Keratinocyte (primary cell): ENCODE data around the gene THAP2. TPM values are rescaled to one million over a fixed set of nuclear protein-coding genes. Genes with fewer than 3 reads are reported as not detected.

Experiments used
- DNase-seq: peaks from one replicate; pipeline ENCODE4 v3.0.0-alpha.2; 2011; ENCODE audit warnings: low read depth, missing footprints, low spot score
- FAIRE-seq: peaks from 2 replicates; lab custom pipeline; 2011; peaks lifted over from hg19 to GRCh38; lab: Jason Lieb, UNC
- H2AFZ ChIP-seq: 2 replicates; pipeline ENCODE4 v1.6.0; 2012; ENCODE audit warnings: low read length, control low read depth, inconsistent platforms; ENCODE audit not compliant: control insufficient read depth
- H3K27ac ChIP-seq: 2 replicates; pipeline ENCODE4 v1.5.1; 2011; ENCODE audit warnings: low read length; ENCODE audit not compliant: control insufficient read depth, insufficient read depth
- H3K27me3 ChIP-seq: 3 replicates; pipeline ENCODE4 v1.6.0; 2011; ENCODE audit warnings: low read length; ENCODE audit not compliant: control insufficient read depth, insufficient read depth; ENCODE audit errors: extremely low read depth
- H3K36me3 ChIP-seq, 2 experiments: 2 replicates in 1 of 2; 3 replicates in 1 of 2; pipeline ENCODE4 v1.5.1; 2011; ENCODE audit warnings: low read length in 2 of 2, mild to moderate bottlenecking in 1 of 2; ENCODE audit not compliant: control insufficient read depth in 2 of 2, insufficient read depth in 2 of 2; ENCODE audit errors: extremely low read depth in 1 of 2
- H3K4me1 ChIP-seq: 3 replicates; pipeline ENCODE4 v1.5.1; 2011; ENCODE audit warnings: low read length; ENCODE audit not compliant: control insufficient read depth, insufficient read depth; ENCODE audit errors: extremely low read depth
- H3K4me2 ChIP-seq: 3 replicates; pipeline ENCODE4 v1.6.0; 2011; ENCODE audit warnings: low read depth, low read length; ENCODE audit not compliant: control insufficient read depth, insufficient read depth; ENCODE audit errors: extremely low read depth
- H3K4me3 ChIP-seq, 3 experiments: fragments of 200-600 bp in 1 of 3; sonication (generic) in 1 of 3; 2 replicates in 2 of 3; 3 replicates in 1 of 3; pipeline ENCODE4 v1.5.1; 2011 to 2016; ENCODE audit warnings: low read length in 3 of 3, mild to moderate bottlenecking in 3 of 3, control low read depth in 2 of 3, inconsistent platforms in 1 of 3, low read depth in 1 of 3, mixed read lengths in 1 of 3, mixed run types in 1 of 3, moderate library complexity in 1 of 3; ENCODE audit not compliant: control insufficient read depth in 2 of 3, insufficient read depth in 2 of 3; ENCODE audit errors: extremely low read depth in 1 of 3
- H3K79me2 ChIP-seq: 2 replicates; pipeline ENCODE4 v1.6.0; 2012; ENCODE audit warnings: low read length; ENCODE audit not compliant: control insufficient read depth, insufficient read depth
- H3K9ac ChIP-seq: 3 replicates; pipeline ENCODE4 v1.6.0; 2011; ENCODE audit warnings: low read length; ENCODE audit not compliant: control insufficient read depth, insufficient read depth; ENCODE audit errors: extremely low read depth
- H3K9me1 ChIP-seq: 3 replicates; pipeline ENCODE4 v1.6.0; 2011; ENCODE audit warnings: low read length; ENCODE audit not compliant: control insufficient read depth, insufficient read depth; ENCODE audit errors: extremely low read depth
- H3K9me3 ChIP-seq: 2 replicates; pipeline ENCODE4 v1.5.1; 2012; ENCODE audit warnings: low read depth, low read length; ENCODE audit not compliant: control insufficient read depth
- H4K20me1 ChIP-seq: 3 replicates; pipeline ENCODE4 v1.6.0; 2011; ENCODE audit warnings: low read length; ENCODE audit not compliant: control insufficient read depth, insufficient read depth; ENCODE audit errors: extremely low read depth
- CTCF ChIP-seq, 3 experiments: IDR thresholded peaks in 1 of 3; conservative IDR thresholded peaks in 1 of 3; optimal IDR thresholded peaks in 1 of 3; 2 replicates in 2 of 3; 3 replicates in 1 of 3; pipeline versions ENCODE3 to v1.5.1; 2011; ENCODE audit warnings: low read length in 3 of 3, mild to moderate bottlenecking in 3 of 3, moderate library complexity in 2 of 3, control low read depth in 1 of 3, inconsistent platforms in 1 of 3; ENCODE audit not compliant: insufficient read depth in 2 of 3; ENCODE audit errors: extremely low read depth in 1 of 3
- EZH2 ChIP-seq: IDR thresholded peaks from one replicate; pipeline ENCODE4 v1.6.1; 2012; ENCODE audit warnings: inconsistent platforms, mild to moderate bottlenecking, low read length, moderate library complexity
- dilution Hi-C: fragments of 300-500 bp; cut with MboI; formaldehyde crosslinking; loops from one replicate; pipeline ENCODE4 v1.7.0; 2020; ENCODE audit warnings: low sequenced_read_pairs; ENCODE audit not compliant: extremely low pct_ligation_motif_present
- polyA plus RNA-seq, 5 experiments: library from polyadenylated mRNA; depleted of rRNA in 3 of 5; stranded (reverse) in 3 of 5; stranded (forward) in 1 of 5; unstranded in 1 of 5; fragments of >200 nt; gene quantifications; 1 replicate in 1 of 5; 2 replicates in 3 of 5; 3 replicates in 1 of 5; pipeline versions ENCODE4 v1.2.1 to v1.2.3, GENCODE V29; 2011 to 2012; ENCODE audit warnings: missing spikeins in 2 of 5, low read depth in 1 of 5, low replicate concordance in 1 of 5

The THAP2 gene
- polyA plus RNA-seq, 1 donor (not counting 4 experiments of a cell fraction or from before 2014, with no cell fraction given) = 4.4 TPM

- no peak overlapping the region for H3K27ac ChIP-seq
- DNase-seq (no peak), FAIRE-seq (no peak)
- peaks cover 41% of the 10 kb centered on the region for H3K79me2 ChIP-seq
- H3K9me3 ChIP-seq = no peaks in the 10 kb centered on the region
- no peaks in the 10 kb centered on the region for H3K9me1 ChIP-seq
- H3K4me1 ChIP-seq = peaks cover 9% of the 10 kb centered on the region
- no peaks in the 10 kb centered on the region for H3K27me3 ChIP-seq
- no peaks in the 10 kb centered on the region for H3K36me3 ChIP-seq
- no peak overlapping the region for H2AFZ ChIP-seq
- dilution Hi-C loops = no loop called here
- TF ChIP-seq CTCF (optimal IDR thresholded peaks at IDR 0.05 in 1 of 3, IDR thresholded peaks at IDR 0.05 in 1 of 3, conservative IDR thresholded peaks at IDR 0.05 in 1 of 3; ENCODE audit: extremely low read depth in 1 of 3, insufficient read depth in 2 of 3, low read length in 3 of 3) (no peak), EZH2 (no peak)
- H4K20me1 ChIP-seq = peaks cover 9% of the 10 kb centered on the region
- no peak overlapping the region for H3K4me3 ChIP-seq
- H3K4me2 ChIP-seq = no peak overlapping the region
- H3K9ac ChIP-seq = no peak overlapping the region
Observed at GRCh38 chr12:71666259-71666658, 2.2 kb downstream of the THAP2 start.

- H3K4me1 ChIP-seq = no peaks in the 10 kb centered on the region
- no peak overlapping the region for H3K27ac ChIP-seq
- no peaks in the 10 kb centered on the region for H3K9me3 ChIP-seq
- H3K9me1 ChIP-seq = no peaks in the 10 kb centered on the region
- H4K20me1 ChIP-seq = no peaks in the 10 kb centered on the region
- FAIRE-seq = no peak
- no peaks in the 10 kb centered on the region for H3K27me3 ChIP-seq
- no peak overlapping the region for H2AFZ ChIP-seq
- no peak overlapping the region for H3K9ac ChIP-seq
- H3K4me3 ChIP-seq = no peak overlapping the region
- peaks cover under 1% of the 10 kb centered on the region for H3K79me2 ChIP-seq
- TF ChIP-seq EZH2 = no peak
- no peak overlapping the region for H3K4me2 ChIP-seq
- no peak for DNase-seq
- no peaks in the 10 kb centered on the region for H3K36me3 ChIP-seq
- dilution Hi-C loops = no loop called here
Observed at GRCh38 chr12:71671311-71671710, 7.2 kb downstream of the THAP2 start.

GRCh38 chr12:71671816-71672215, 7.7 kb downstream of the THAP2 start:
- H3K9me1 ChIP-seq = no peaks in the 10 kb centered on the region
- dilution Hi-C loops = no loop called here
- H3K4me1 ChIP-seq = no peaks in the 10 kb centered on the region
- no peak overlapping the region for H3K9ac ChIP-seq
- H3K27ac ChIP-seq = no peak overlapping the region
- no peaks in the 10 kb centered on the region for H4K20me1 ChIP-seq
- H3K9me3 ChIP-seq = no peaks in the 10 kb centered on the region
- TF ChIP-seq CTCF (optimal IDR thresholded peaks at IDR 0.05 in 1 of 3, IDR thresholded peaks at IDR 0.05 in 1 of 3, conservative IDR thresholded peaks at IDR 0.05 in 1 of 3; ENCODE audit: extremely low read depth in 1 of 3, insufficient read depth in 2 of 3, low read length in 3 of 3) (no peak), EZH2 (no peak)
- H2AFZ ChIP-seq = no peak overlapping the region
- H3K36me3 ChIP-seq = no peaks in the 10 kb centered on the region
- H3K4me3 ChIP-seq = no peak overlapping the region
- H3K79me2 ChIP-seq = no peaks in the 10 kb centered on the region
- H3K4me2 ChIP-seq = no peak overlapping the region
- H3K27me3 ChIP-seq = no peaks in the 10 kb centered on the region
- FAIRE-seq = no peak
- DNase-seq = no peak
